Testis (tissue), 2 donors: Measurements from ENCODE around the gene MYBBP1A.

ENCODE experiments used
- CTCF ChIP-seq, 3 experiments: fragments of 450-650 bp in 2 of 3; fragments of 200-600 bp in 1 of 3; sonication (generic) in 1 of 3; IDR thresholded peaks; one replicate each; pipeline ENCODE4 v1.5.1; 2016 to 2019; ENCODE audit warnings: antibody characterized with exemption in 3 of 3, mild to moderate bottlenecking in 2 of 3, moderate library complexity in 1 of 3
- POLR2A ChIP-seq: fragments of 450-650 bp; IDR thresholded peaks from one replicate; pipeline ENCODE4 v1.6.1; 2017; ENCODE audit warnings: antibody characterized with exemption, mild to moderate bottlenecking, moderate library complexity

GRCh38 chr17:4587195-4587594 lies 32.0 kb upstream of the MYBBP1A start:
- TF ChIP-seq POLR2A: no peak
- TF ChIP-seq CTCF (IDR thresholded peaks at IDR 0.05): no peak
